ENCODE results near the gene MAML2. TPM values are rescaled to one million over a fixed set of nuclear protein-coding genes. Genes with fewer than 3 reads are reported as not detected.
"Not testable (repeated sequence)": the region's sequence is repeated elsewhere in the genome, so short reads cannot be mapped to it uniquely, and the experiment has no call there.

MAML2 gene
- total RNA-seq, 2 donors from 2014 or later: 29.2 to 34.9 TPM

DNA sequence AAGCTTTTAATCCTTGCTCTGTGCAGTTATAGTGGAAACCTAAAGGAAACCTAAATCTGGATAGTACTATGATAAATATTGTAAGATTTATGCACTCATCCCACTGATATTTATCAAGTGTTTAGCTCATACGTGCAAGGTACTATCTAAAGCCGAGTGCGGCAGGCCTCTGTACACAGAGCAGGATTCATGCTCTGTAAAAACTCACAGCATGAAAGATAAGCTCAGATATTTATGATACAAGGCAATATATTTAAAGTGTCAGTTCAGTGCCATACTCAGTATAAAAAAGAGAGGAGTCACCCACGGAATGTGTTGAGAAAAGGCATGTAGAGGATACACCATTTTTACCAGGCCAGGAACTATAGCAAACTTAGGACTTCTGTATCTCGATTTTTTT lies 66.2 kb downstream of the MAML2 start:
- no peak overlapping the region for H3K4me3 Mint-ChIP-seq
- H3K27ac Mint-ChIP-seq: peak overlapping the region; percentile 21
- no peaks in the 10 kb centered on the region for H3K27me3 Mint-ChIP-seq
- DNase-seq: no peak
- peaks cover 6% of the 10 kb centered on the region for H3K36me3 Mint-ChIP-seq (ENCODE audit: low read depth)
- H3K9me3 ChIP-seq (ENCODE audit: control insufficient read depth, low read length, poor library complexity, severe bottlenecking): no peaks in the 10 kb centered on the region
- peaks cover 34% of the 10 kb centered on the region for H3K4me1 Mint-ChIP-seq
- ATAC-seq: no peak

GRCh38 chr11:96275801-96276594 lies 67.0 kb downstream of the MAML2 start:
- ATAC-seq (no peak), DNase-seq (no peak)
- Mint-ChIP-seq H3K36me3 (ENCODE audit: low read depth) (peaks cover 6% of the 10 kb centered on the region), H3K4me3 (no peak overlapping the region), H3K4me1 (peaks cover 31% of the 10 kb centered on the region), H3K27ac (peak overlapping the region; percentile 65), H3K27me3 (no peaks in the 10 kb centered on the region)
- H3K9me3 ChIP-seq (ENCODE audit: control insufficient read depth, low read length, poor library complexity, severe bottlenecking): no peaks in the 10 kb centered on the region

DNA sequence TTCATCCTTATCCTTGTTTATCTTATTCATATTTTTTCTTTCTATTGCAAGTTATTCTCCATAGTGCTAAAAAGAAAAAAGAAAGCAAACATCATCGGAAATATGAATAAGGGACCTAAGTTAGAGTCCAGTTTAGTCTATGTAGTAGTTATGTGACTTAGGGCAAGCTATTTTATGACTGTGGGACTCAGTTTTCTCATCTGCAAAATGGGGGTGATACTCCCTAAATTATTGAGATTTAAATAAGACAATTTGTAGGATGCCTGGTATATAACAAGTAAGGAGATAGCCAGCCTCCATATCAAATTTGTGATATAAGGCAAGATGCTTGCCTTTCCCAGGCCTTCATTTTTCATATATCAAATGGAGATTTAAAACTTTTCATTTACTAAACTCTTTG lies 69.5 kb downstream of the MAML2 start:
- H3K36me3 Mint-ChIP-seq (ENCODE audit: low read depth): peaks cover 3% of the 10 kb centered on the region

GRCh38 chr11:96272529-96273222 lies 70.3 kb downstream of the MAML2 start:
- Mint-ChIP-seq H3K36me3 (ENCODE audit: low read depth) (no peaks in the 10 kb centered on the region), H3K27me3 (no peaks in the 10 kb centered on the region), H3K27ac (peak overlapping the region; percentile 92), H3K4me1 (peaks cover 17% of the 10 kb centered on the region), H3K4me3 (peak overlapping the region; percentile 36)
- H3K9me3 ChIP-seq (ENCODE audit: control insufficient read depth, low read length, poor library complexity, severe bottlenecking): peaks cover 5% of the 10 kb centered on the region
- DNase-seq (no peak), ATAC-seq (peak; percentile 90)

More for the DNA sequence above, 69.5 kb downstream of the MAML2 start:
- H3K4me3 Mint-ChIP-seq: no peak overlapping the region
- no peaks in the 10 kb centered on the region for H3K27me3 Mint-ChIP-seq
- DNase-seq (no peak), ATAC-seq (no peak)
- peaks cover 5% of the 10 kb centered on the region for H3K9me3 ChIP-seq (ENCODE audit: control insufficient read depth, low read length, poor library complexity, severe bottlenecking)
- H3K27ac Mint-ChIP-seq: peak overlapping the region; percentile 92
- peaks cover 20% of the 10 kb centered on the region for H3K4me1 Mint-ChIP-seq

GRCh38 chr11:96271777-96272176 lies 71.2 kb downstream of the MAML2 start:
- peaks cover 5% of the 10 kb centered on the region for H3K9me3 ChIP-seq (ENCODE audit: control insufficient read depth, low read length, poor library complexity, severe bottlenecking)
- no peak for DNase-seq
- H3K27ac Mint-ChIP-seq: peak overlapping the region; percentile 92
- H3K27me3 Mint-ChIP-seq: no peaks in the 10 kb centered on the region
- H3K4me3 Mint-ChIP-seq: no peak overlapping the region
- ATAC-seq: no peak
- no peaks in the 10 kb centered on the region for H3K36me3 Mint-ChIP-seq (ENCODE audit: low read depth)
- peaks cover 23% of the 10 kb centered on the region for H3K4me1 Mint-ChIP-seq

DNA sequence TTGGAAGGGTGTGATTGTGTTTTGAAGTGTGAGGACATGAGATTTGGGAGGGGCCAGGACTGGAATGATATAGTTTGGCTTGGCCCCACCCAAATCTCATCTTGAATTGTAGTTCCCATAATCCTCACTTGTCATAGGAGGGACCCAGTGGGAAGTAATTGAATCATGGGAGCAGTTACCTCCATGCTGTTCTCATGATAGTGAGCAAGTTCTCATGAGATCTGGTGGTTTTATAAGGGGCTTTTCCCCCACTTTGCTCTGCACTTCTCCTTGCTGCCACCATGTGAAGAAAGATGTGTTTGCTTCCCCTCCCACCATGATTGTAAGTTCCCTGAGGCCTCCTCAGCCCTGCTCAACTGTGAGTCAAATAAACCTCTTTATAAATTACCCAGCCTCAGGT lies 71.6 kb downstream of the MAML2 start:
- not testable (repeated sequence) for H3K4me3 Mint-ChIP-seq; H3K9me3 ChIP-seq (ENCODE audit: control insufficient read depth, low read length, poor library complexity, severe bottlenecking); ATAC-seq; DNase-seq; H3K27me3 Mint-ChIP-seq; H3K36me3 Mint-ChIP-seq (ENCODE audit: low read depth)
- Mint-ChIP-seq H3K27ac (peak overlapping the region; percentile 92), H3K4me1 (peaks cover 25% of the 10 kb centered on the region)

DNA sequence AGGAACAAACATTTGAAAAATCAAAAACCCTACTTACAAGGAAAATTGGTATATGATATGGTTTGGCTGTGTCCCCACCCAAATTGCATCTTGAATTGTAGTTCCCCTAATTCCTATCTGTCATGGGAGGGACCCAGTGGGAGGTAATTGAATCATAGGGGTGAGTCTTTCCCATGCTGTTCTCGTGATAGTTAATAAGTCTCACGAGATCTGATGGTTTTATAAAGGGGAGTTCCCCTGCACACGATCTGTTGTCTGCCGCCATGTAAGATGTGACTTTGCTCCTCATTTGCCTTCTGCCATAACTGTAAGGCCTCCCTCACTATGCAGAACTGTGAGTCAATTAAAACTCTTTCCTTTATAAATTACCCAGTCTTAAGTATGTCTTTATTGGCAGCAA lies 74.5 kb downstream of the MAML2 start:
- H3K36me3 Mint-ChIP-seq (ENCODE audit: low read depth); H3K27me3 Mint-ChIP-seq; H3K4me3 Mint-ChIP-seq; DNase-seq; ATAC-seq; H3K9me3 ChIP-seq (ENCODE audit: control insufficient read depth, low read length, poor library complexity, severe bottlenecking): not testable (repeated sequence)
- Mint-ChIP-seq H3K4me1 (peaks cover 40% of the 10 kb centered on the region), H3K27ac (peak overlapping the region; percentile 90)

- H3K4me1 Mint-ChIP-seq: peaks cover 46% of the 10 kb centered on the region
- peaks cover 13% of the 10 kb centered on the region for H3K36me3 Mint-ChIP-seq (ENCODE audit: low read depth)
- peak overlapping the region; percentile 80 for H3K4me3 Mint-ChIP-seq
- peaks cover 5% of the 10 kb centered on the region for H3K9me3 ChIP-seq (ENCODE audit: control insufficient read depth, low read length, poor library complexity, severe bottlenecking)
- H3K27ac Mint-ChIP-seq: peak overlapping the region; percentile 90
- ATAC-seq (peak; percentile 93), DNase-seq (no peak)
- H3K27me3 Mint-ChIP-seq: no peaks in the 10 kb centered on the region
Measured at GRCh38 chr11:96267496-96268032, 75.4 kb downstream of the MAML2 start.

- H3K9me3 ChIP-seq (ENCODE audit: control insufficient read depth, low read length, poor library complexity, severe bottlenecking): peaks cover 5% of the 10 kb centered on the region
- ATAC-seq (peak; percentile 21), DNase-seq (no peak)
- Mint-ChIP-seq H3K27me3 (no peaks in the 10 kb centered on the region), H3K4me3 (peak overlapping the region; percentile 80), H3K36me3 (ENCODE audit: low read depth) (peaks cover 13% of the 10 kb centered on the region), H3K27ac (peak overlapping the region; percentile 90), H3K4me1 (peaks cover 44% of the 10 kb centered on the region)
Measured at GRCh38 chr11:96267001-96267495, 75.9 kb downstream of the MAML2 start.

GRCh38 chr11:96265972-96266371 lies 77.0 kb downstream of the MAML2 start:
- H3K36me3 Mint-ChIP-seq (ENCODE audit: low read depth): peaks cover 13% of the 10 kb centered on the region
- H3K9me3 ChIP-seq (ENCODE audit: control insufficient read depth, low read length, poor library complexity, severe bottlenecking): peaks cover 5% of the 10 kb centered on the region
- no peaks in the 10 kb centered on the region for H3K27me3 Mint-ChIP-seq
- peak overlapping the region; percentile 90 for H3K27ac Mint-ChIP-seq
- peaks cover 42% of the 10 kb centered on the region for H3K4me1 Mint-ChIP-seq
- no peak for ATAC-seq
- no peak for DNase-seq
- H3K4me3 Mint-ChIP-seq: peak overlapping the region; percentile 55

GRCh38 chr11:96265220-96265737 lies 77.7 kb downstream of the MAML2 start:
- Mint-ChIP-seq H3K4me3 (no peak overlapping the region), H3K36me3 (ENCODE audit: low read depth) (peaks cover 13% of the 10 kb centered on the region), H3K27ac (peak overlapping the region; percentile 90), H3K27me3 (no peaks in the 10 kb centered on the region), H3K4me1 (peaks cover 46% of the 10 kb centered on the region)
- peaks cover 5% of the 10 kb centered on the region for H3K9me3 ChIP-seq (ENCODE audit: control insufficient read depth, low read length, poor library complexity, severe bottlenecking)
- ATAC-seq (no peak), DNase-seq (no peak)

DNA sequence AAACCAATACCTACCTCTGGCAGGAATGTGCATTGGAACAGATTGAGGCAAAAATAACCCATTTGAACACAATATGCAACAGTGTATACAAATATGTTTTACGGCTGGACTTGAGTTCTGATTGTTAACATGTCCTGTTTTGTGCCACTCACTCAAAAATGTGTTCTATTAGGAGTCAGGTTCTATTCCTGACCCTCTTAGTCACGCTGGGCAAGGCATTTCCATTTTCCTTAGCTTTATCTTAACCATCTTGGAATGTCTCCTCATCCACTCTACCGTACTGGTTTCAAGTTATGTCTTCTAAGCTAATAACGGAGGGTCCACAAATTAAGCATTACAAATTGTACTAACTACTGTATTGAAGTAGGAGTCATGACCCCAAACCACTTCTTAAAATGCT lies 78.6 kb downstream of the MAML2 start:
- ATAC-seq (no peak), DNase-seq (no peak)
- peaks cover under 1% of the 10 kb centered on the region for H3K9me3 ChIP-seq (ENCODE audit: control insufficient read depth, low read length, poor library complexity, severe bottlenecking)
- Mint-ChIP-seq H3K4me1 (peaks cover 50% of the 10 kb centered on the region), H3K36me3 (ENCODE audit: low read depth) (peaks cover 13% of the 10 kb centered on the region), H3K4me3 (no peak overlapping the region), H3K27me3 (no peaks in the 10 kb centered on the region), H3K27ac (peak overlapping the region; percentile 81)

DNA sequence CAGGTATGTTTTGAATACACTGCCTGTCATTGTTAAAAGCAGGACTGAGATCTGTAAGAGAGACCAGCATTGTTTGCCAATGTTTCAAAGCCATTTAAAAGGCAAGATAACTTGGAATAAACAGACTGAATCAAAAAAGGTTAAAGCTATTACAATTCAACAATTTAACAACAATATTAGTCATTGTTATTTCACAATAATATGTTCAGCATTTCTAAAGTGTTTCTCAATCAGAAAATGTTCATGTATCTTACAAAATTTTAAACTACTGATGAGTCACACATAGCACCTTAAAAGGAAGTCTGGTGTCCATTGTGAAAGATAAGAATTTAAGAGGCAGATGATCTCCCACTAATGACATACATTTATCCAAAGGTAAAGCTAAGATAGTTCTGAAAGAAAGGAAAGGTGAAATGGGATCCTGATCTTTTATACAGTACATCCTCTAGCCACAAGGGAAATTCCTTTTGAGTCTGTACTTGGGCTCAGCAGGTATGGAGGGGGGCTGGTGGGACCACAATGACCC lies 79.7 kb downstream of the MAML2 start:
- no peak overlapping the region for H3K4me3 Mint-ChIP-seq
- H3K9me3 ChIP-seq (ENCODE audit: control insufficient read depth, low read length, poor library complexity, severe bottlenecking): no peaks in the 10 kb centered on the region
- peak overlapping the region; percentile 81 for H3K27ac Mint-ChIP-seq
- no peaks in the 10 kb centered on the region for H3K27me3 Mint-ChIP-seq
- H3K4me1 Mint-ChIP-seq: peaks cover 56% of the 10 kb centered on the region
- ATAC-seq (no peak), DNase-seq (no peak)
- H3K36me3 Mint-ChIP-seq (ENCODE audit: low read depth): peaks cover 13% of the 10 kb centered on the region
